ENCODE data around the gene PGS1. TPM values are rescaled to one million over a fixed set of nuclear protein-coding genes. Genes with fewer than 3 reads are reported as not detected.

Gene PGS1
- total and polyA plus RNA-seq, 2 of the 8 experiments (the other 6 are each of a cell fraction or from before 2014, with no cell fraction given): 46.7 to 60.0 TPM

DNA sequence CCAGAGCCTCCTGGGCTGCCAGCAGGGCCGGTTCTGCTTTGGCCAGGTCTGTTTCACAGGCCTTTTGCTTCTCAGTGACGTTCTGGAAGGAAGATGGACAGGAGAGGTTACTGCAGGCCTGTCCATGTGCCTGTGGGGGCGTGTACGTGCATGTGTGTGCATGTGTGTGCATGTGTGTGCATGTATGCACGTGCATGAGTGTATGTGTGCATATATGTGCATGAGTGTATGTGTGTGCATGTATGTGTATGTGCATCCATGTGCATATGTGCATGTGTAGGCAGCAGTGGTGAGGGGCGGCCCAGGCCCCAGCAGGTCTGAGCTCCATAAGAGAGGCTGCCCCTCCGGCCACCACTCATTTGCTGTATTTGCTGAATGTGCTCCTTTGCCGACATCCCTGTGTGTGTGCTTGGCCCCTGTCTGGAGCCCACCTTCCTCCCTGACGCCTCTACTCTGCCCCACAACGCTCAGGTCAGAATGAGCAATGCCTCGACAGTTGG, 81.8 kb downstream of the PGS1 start:
- ChIA-PET CTCF (ENCODE audit: partially characterized antibody) (interaction anchor here (0.7 to 3.2 kb wide), 7 partner anchors 9 to 248 kb away, joined by 3 to 19 read pairs (median 3); no protein-coding TSS in a partner anchor), POLR2A (ENCODE audit: partially characterized antibody) (no interaction called here)
- no peak for FAIRE-seq
- Histone ChIP-seq H4K8ac (ENCODE audit: extremely low read depth, insufficient read depth, low read length) (no peak overlapping the region), H3K9ac (replicated peaks in 1 of 4; ENCODE audit: extremely low read depth in 1 of 4, low read depth in 3 of 4, low read length in 3 of 4) (no peak overlapping the region), H2BK12ac (ENCODE audit: low read depth, low read length) (no peak overlapping the region), H3K27me3 (replicated peaks in 1 of 4; ENCODE audit: control insufficient read depth in 3 of 4, extremely low read depth in 1 of 4, insufficient read depth in 3 of 4, low read length in 3 of 4) (no peaks in the 10 kb centered on the region), H3K27ac (ENCODE audit: low read depth, low read length) (no peak overlapping the region), H3K23me2 (ENCODE audit: low read depth, low read length) (0 out of 2 replicates have a peak, but pooled peaks cover 3% of the 10 kb centered on the region), H3K4me1 (replicated peaks in 1 of 4; ENCODE audit: control insufficient read depth in 3 of 4, insufficient read depth in 4 of 4, low read length in 3 of 4) (no peaks in the 10 kb centered on the region), H4K91ac (replicated peaks; ENCODE audit: insufficient read length, low read length) (no peak overlapping the region), H3K4ac (replicated peaks; ENCODE audit: insufficient read length, low read depth, low read length) (no peak overlapping the region), H3K9me3 (ENCODE audit: insufficient read depth in 2 of 2, low read depth in 1 of 2, low read length in 1 of 2) (peaks cover 6% of the 10 kb centered on the region in 2 experiments; a peak in 2 of 4 replicates), H3K56ac (replicated peaks; ENCODE audit: insufficient read length, low read depth, low read length) (no peak overlapping the region), H3K79me1 (ENCODE audit: low read depth, low read length) (no peaks in the 10 kb centered on the region), H3K18ac (ENCODE audit: extremely low read depth, low read length) (no peak overlapping the region), H3K23ac (ENCODE audit: insufficient read length) (no peak overlapping the region), H3K14ac (ENCODE audit: insufficient read length) (no peak overlapping the region), H2BK5ac (ENCODE audit: low read depth, low read length) (no peak overlapping the region), H4K20me1 (replicated peaks in 1 of 2; ENCODE audit: control insufficient read depth in 1 of 2, insufficient read depth in 2 of 2, low read length in 2 of 2) (no peaks in the 10 kb centered on the region), H2BK20ac (ENCODE audit: low read length) (no peak overlapping the region), H2BK15ac (ENCODE audit: low read length) (no peak overlapping the region), H2AFZ (ENCODE audit: low read length) (no peak overlapping the region), H3K4me2 (ENCODE audit: insufficient read depth in 1 of 2, low read depth in 2 of 2, low read length in 2 of 2) (no peak overlapping the region), H3K79me2 (ENCODE audit: control insufficient read depth in 1 of 2, insufficient read depth in 2 of 2, low read length in 2 of 2) (no peaks in the 10 kb centered on the region), H3K4me3 (ENCODE audit: extremely low read depth in 1 of 4, insufficient read depth in 2 of 4, low read depth in 3 of 4, low read length in 4 of 4) (no peak overlapping the region), H2AK5ac (ENCODE audit: low read depth, low read length) (no peak overlapping the region), H2BK120ac (replicated peaks; ENCODE audit: low read depth, low read length) (no peak overlapping the region), H4K5ac (ENCODE audit: insufficient read length, low read depth, low read length) (no peak overlapping the region), H3K36me3 (ENCODE audit: control insufficient read depth in 2 of 4, insufficient read depth in 4 of 4, low read length in 3 of 4) (no peaks in the 10 kb centered on the region)
- TF ChIP-seq RAD21 (IDR thresholded peaks at IDR 0.05 in 1 of 2, conservative IDR thresholded peaks at IDR 0.05 in 1 of 2; ENCODE audit: low read depth in 2 of 2, low read length in 2 of 2) (no peak), MAFK (IDR thresholded peaks at IDR 0.05; ENCODE audit: low read depth, low read length) (no peak), USF2 (IDR thresholded peaks at IDR 0.05; ENCODE audit: low read length) (no peak), HDAC2 (IDR thresholded peaks at IDR 0.05; ENCODE audit: borderline replicate concordance in 1 of 2, low read depth in 2 of 2, low read length in 2 of 2) (no peak), KDM5A (IDR thresholded peaks at IDR 0.05; ENCODE audit: low read length) (no peak), CBX8 (IDR thresholded peaks at IDR 0.05; ENCODE audit: borderline replicate concordance, low read depth, low read length) (no peak), RFX5 (IDR thresholded peaks at IDR 0.05; ENCODE audit: borderline replicate concordance, low read depth, low read length) (no peak), EGR1 (IDR thresholded peaks at IDR 0.05; ENCODE audit: borderline replicate concordance, low read depth, low read length) (no peak), JUND (IDR thresholded peaks at IDR 0.05; ENCODE audit: low read length) (no peak)
- DNase-seq (ENCODE audit: low read depth in 1 of 2, low spot score in 2 of 2): no peak
- 87% methylated on average over 11 of the region's 11 CpGs; no CpG with 5 or more reads in 1 of the 2 experiments for WGBS, 2 experiments (ENCODE audit: extremely low coverage in 1 of 2, insufficient coverage in 1 of 2, insufficient read length in 1 of 2, insufficient replicate concordance in 2 of 2, low coverage in 1 of 2, low lambda C conversion rate in 2 of 2, missing lambda C conversion rate in 1 of 2)
